Measurements from ENCODE around the gene MPP4. TPM values are rescaled to one million over a fixed set of nuclear protein-coding genes. Genes with fewer than 3 reads are reported as not detected.

Gene MPP4
- polyA plus RNA-seq, 1 donor: 0.09 TPM

DNA sequence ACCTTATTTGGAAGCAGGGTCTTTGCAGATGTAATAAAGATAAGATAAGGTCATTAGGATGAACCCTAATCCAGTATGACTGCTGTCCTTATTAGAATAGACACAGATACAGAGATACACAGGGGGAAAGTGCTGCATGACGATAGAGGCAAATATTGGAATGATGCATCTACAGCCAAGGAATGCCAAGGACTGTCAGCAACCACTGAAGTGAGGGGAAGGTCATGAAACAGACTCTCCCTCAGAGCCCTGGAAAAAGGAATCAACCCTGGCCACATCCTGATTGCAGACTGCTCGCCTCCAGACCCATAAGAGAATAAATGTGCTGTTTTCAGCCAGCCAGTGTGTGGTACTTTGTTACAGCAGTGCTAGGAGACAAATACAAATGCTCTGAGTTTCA, 69.9 kb downstream of the MPP4 start:
- DNase-seq: no peak

DNA sequence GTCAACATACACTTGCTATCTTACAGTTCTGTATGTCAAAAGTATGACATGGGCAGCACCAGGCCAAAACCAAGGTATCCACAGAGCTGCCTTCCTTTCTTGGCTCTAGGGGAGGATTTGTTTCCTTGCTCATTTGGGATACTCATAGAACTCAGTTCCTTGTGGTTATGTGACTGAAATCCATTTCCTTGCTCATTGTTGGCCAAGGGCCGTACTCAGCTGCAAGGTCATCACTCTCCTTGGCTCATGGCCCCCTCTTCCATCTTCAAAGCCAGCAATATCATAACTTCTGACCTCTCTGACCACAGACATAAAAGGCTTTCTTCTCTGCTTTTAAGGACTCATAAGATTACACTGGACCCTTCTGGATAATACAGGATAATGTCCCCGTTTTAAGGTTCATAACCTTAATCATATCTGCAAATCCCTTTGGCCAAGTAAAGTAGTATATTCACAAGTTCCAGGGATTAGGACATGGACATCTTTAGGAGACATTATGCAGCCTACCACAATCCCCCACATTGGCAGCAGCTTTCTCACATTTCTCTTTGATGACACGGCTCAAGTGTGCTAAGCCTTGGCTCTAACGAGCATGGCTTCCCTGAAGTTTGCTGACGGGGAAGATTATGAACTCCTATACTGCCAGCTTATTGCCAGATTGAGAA, 76.0 kb downstream of the MPP4 start:
- no peak for DNase-seq

DNA sequence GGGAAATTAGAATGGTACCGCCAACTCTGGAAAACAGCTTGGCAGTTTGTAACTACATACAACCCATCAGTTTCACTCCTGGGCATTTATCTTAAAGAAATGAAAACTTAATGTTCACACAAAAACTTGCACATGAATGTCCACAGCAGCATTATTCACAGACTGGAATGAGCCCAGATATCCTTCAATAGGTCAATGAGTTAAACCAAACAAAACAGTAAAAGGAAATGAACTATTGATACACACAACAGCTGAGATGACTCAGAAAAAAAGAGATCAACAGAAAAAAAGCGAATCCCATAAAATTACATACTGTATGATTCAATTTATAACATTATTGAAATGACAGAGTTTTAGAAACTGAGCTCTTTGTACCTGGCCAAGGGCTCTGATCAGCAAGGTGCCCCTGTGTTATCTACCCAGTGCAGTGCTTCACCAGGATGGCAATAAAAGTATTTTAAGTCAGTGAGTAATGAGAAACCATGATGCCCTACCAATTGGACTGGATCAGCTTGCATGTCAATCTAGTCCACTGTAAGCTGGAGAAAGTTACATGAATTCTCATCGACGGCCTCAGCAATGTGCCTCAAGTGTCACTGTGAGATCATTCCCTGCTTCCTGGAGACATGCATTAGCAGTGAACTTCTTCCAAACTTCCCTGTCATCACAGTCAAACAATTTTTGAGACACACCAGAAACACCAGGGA, 77.0 kb downstream of the MPP4 start:
- no peak for DNase-seq

DNA sequence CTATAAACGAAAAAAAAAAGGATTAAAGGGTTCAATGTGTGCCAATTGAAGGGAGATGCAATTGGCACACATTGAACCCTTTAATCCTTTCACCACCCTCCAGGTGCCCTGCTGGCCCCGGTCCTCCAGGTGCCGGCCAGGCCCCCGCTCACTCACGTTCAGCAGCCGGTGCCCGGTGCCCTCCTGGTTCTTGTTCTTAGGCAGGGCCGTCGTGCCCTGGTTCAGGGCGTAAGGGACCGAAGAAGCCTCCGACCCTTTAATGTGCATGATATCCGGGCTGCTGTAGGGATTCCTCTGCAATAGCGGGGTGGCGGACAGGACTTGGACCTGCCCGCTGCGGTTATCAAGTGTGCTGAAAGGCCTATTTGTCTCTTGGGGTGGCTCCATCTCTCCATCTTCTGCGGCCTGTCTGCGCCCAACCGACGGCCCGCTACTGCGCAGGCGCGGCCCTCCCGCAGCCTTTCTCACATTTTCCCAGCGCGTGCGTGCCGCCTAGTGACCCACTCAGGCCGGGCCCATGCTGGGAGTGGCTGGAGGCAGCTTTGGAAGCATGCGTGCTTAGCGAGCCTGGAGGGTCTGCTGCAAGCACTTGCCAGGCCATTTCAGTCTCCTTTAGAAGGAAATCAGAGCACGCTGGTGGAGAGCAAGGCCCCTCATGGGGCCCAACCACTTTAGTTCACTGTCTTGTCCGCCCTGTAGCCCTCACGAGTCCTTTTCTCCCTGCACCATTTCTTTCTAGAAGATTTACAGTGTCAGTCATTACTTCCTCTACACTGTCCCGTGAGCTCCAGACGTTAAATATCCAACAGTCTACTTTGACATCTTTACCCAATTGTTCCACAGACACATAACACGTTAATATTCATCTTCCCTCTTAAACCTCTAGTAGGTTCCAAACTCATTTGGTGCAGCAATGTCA, 79.4 kb downstream of the MPP4 start:
- DNase-seq: peak; percentile 81

DNA sequence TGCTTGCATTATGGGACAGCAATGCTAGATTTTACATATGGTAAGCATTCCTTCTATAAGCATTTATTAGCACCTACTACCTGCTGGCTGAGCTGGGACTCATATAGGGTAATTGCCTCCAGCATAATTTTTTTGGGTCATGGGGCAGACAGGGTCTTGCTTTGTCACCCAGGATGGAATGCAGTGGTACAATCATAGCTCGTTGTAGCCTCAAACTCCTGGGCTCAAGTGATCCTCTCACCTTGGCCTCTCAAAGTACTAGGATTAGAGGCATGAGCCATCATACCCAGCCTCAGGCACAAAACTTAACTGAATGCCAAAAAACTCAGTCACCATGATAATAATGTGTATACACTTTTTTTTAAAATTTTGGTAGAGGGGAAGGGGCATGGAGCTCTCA, 90.4 kb downstream of the MPP4 start:
- DNase-seq: no peak

DNA sequence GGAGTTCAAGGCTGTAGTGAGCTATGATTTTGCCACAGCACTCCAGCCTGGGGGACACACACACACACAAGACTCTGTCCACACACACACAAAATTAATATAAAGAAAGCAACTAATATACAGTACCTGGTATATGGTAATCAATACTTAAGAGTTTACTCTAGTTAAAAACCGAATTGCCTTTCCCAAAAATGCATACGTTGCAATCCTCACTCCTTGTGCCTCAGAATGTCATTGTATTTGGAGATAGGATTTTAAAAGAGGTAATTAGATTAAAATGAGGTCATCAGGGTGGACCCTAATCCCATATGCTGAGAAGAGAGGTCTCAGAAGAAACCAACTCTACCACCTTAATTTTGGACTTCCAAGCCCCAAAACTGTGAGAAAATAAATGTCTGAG, 90.9 kb downstream of the MPP4 start:
- no peak for DNase-seq

DNA sequence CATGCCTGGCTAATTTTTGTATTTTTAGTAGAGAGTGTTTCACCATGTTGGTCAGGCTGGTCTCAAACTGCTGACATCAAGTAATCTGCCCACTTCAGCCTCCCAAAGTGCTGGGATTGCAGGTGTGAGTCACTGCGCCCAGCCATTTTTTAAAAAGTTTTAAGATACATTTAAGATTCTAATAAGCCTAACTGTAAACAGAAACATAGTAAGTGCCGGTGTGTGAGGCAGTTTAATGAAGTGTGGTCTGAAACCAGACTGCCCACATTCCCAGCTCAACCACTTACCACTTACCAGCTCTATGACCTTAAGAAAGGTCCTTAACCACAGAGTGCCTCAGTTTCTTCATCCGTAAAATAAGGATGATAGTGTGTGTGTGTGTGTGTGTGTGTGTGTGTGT, 97.5 kb downstream of the MPP4 start:
- DNase-seq: no peak

DNA sequence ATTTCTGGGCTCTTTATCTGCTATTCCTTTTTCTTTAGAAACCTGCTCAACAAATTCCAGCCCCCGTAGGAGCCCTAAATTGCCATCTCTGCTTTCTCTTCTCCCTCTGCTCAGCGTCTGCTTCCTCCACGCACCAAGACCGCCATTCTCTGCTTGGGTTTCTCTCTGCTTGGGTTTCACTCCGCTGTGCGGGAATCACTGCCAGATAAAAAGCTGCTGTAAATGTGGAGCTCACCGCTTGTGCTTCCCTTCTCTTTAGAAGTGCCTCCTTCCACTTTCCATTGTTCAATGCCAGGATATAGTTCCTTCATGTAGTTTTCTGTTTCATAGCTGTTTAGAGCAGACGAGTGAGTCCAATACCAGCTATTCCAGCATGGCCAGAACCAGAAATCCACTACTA, 101.0 kb downstream of the MPP4 start:
- DNase-seq: peak; percentile 17

Other genes starting within 250 kb of the MPP4 start
- gene TRAK2, start 247.2 kb downstream of the MPP4 start, polyA plus RNA-seq (ENCODE audit: insufficient read length): 23.6 TPM
- 43.3 TPM for gene STRADB, start 246.9 kb downstream of the MPP4 start, polyA plus RNA-seq (ENCODE audit: insufficient read length)
- 29.2 TPM for gene TMEM237, start 55.1 kb downstream of the MPP4 start, polyA plus RNA-seq (ENCODE audit: insufficient read length)
- gene ALS2, start 82.3 kb upstream of the MPP4 start, polyA plus RNA-seq (ENCODE audit: insufficient read length): 17.5 TPM
- gene CDK15, start 107.9 kb upstream of the MPP4 start, polyA plus RNA-seq (ENCODE audit: insufficient read length): 2.9 TPM